GM18519 (cell line): Measurements from ENCODE around the gene BRIP1.

Experiments used
- ATAC-seq: cut with Tn5 transposase; IDR thresholded peaks from one replicate; pipeline ENCODE4 v1.9.1; 2021; ENCODE audit warnings: mild to moderate bottlenecking, moderate library complexity; ENCODE audit not compliant: unreplicated experiment, low FRiP score

BRIP1 gene

GRCh38 chr17:61770043-61770442, 93.3 kb downstream of the BRIP1 start:
- no peak for ATAC-seq

GRCh38 chr17:61768405-61768804, 94.9 kb downstream of the BRIP1 start:
- ATAC-seq, result no peak

- no peak for ATAC-seq
Observed at GRCh38 chr17:61766520-61766919, 96.8 kb downstream of the BRIP1 start.

GRCh38 chr17:61764846-61765245, 98.5 kb downstream of the BRIP1 start:
- ATAC-seq, result no peak

GRCh38 chr17:61761827-61762226, 101.5 kb downstream of the BRIP1 start:
- no peak for ATAC-seq

- ATAC-seq, result no peak
Observed at GRCh38 chr17:61759362-61759761, 104.0 kb downstream of the BRIP1 start.

GRCh38 chr17:61758430-61758829, 104.9 kb downstream of the BRIP1 start:
- no peak for ATAC-seq

- ATAC-seq, result peak; percentile 61
Observed at GRCh38 chr17:61757168-61757567, 106.2 kb downstream of the BRIP1 start.

GRCh38 chr17:61756561-61756960, 106.8 kb downstream of the BRIP1 start:
- ATAC-seq, result no peak

- ATAC-seq, result no peak
Observed at GRCh38 chr17:61755668-61756067, 107.7 kb downstream of the BRIP1 start.

- no peak for ATAC-seq
Observed at GRCh38 chr17:61755078-61755477, 108.2 kb downstream of the BRIP1 start.

GRCh38 chr17:61754124-61754523, 109.2 kb downstream of the BRIP1 start:
- ATAC-seq, result no peak

GRCh38 chr17:61753696-61754095, 109.6 kb downstream of the BRIP1 start:
- ATAC-seq, result no peak

- ATAC-seq, result peak; percentile 84
Observed at GRCh38 chr17:61750656-61751055, 112.7 kb downstream of the BRIP1 start.

GRCh38 chr17:61749823-61750404, 113.4 kb downstream of the BRIP1 start:
- no peak for ATAC-seq

GRCh38 chr17:61746248-61746985, 116.9 kb downstream of the BRIP1 start:
- ATAC-seq, result no peak

- ATAC-seq, result no peak
Observed at GRCh38 chr17:61744804-61745203, 118.5 kb downstream of the BRIP1 start.

- no peak for ATAC-seq
Observed at GRCh38 chr17:61744252-61744651, 119.1 kb downstream of the BRIP1 start.

GRCh38 chr17:61743766-61744165, 119.6 kb downstream of the BRIP1 start:
- no peak for ATAC-seq

- ATAC-seq, result no peak
Observed at GRCh38 chr17:61739002-61739401, 124.3 kb downstream of the BRIP1 start.

GRCh38 chr17:61738249-61738648, 125.1 kb downstream of the BRIP1 start:
- no peak for ATAC-seq

- no peak for ATAC-seq
Observed at GRCh38 chr17:61737820-61738219, 125.5 kb downstream of the BRIP1 start.
